HCT116 (cell line): ENCODE data around the gene REEP5. TPM values are rescaled to one million over a fixed set of nuclear protein-coding genes. Genes with fewer than 3 reads are reported as not detected.

Experiments used
- ATAC-seq: fragments of 200-7000 bp; cut with Tn5 transposase; 2 replicates; pipeline ENCODE4 v1.9.1; 2020; ENCODE audit warnings: mild to moderate bottlenecking, moderate library complexity
- BruUV-seq: library from RNA; stranded (reverse); fragments of 400-500 nt; replicated peaks from 2 replicates; lab custom pipeline; 2021; lab: Mats Ljungman, UMichigan
- CTCF ChIA-PET: fragments of 300-600 bp; sonication (Branson Sonifier 250); formaldehyde crosslinking; loops from one replicate; lab custom pipeline; 2021; ENCODE audit warnings: antibody characterized with exemption; lab: Charles Lee
- POLR2A ChIA-PET: fragments of 300-600, 350-600 bp; sonication (Branson Sonifier 250); formaldehyde crosslinking; loops from one replicate; lab custom pipeline; 2021; ENCODE audit warnings: antibody characterized with exemption; lab: Charles Lee
- RAD21 ChIA-PET, 2 experiments: fragments of 300-600 bp; sonication (Branson Sonifier 250); formaldehyde crosslinking; loops; one replicate each; lab custom pipeline; 2023; ENCODE audit warnings: low total read pairs in 2 of 2; ENCODE audit not compliant: uncharacterized antibody in 2 of 2, unreplicated experiment in 2 of 2, low non-redundant PET in 1 of 2; lab: Charles Lee
- DNase-seq: peaks from one replicate; pipeline ENCODE4 v3.0.0-alpha.2; 2010; ENCODE audit warnings: low read depth, low spot score
- H2AFZ ChIP-seq: fragments of 200-600 bp; shearing (Covaris generic), sonication (generic); 2 replicates; pipeline ENCODE4 v1.6.1; 2017; ENCODE audit warnings: low read depth, mixed run types, mixed read lengths, antibody characterized with exemption, low read length; ENCODE audit not compliant: poor library complexity, severe bottlenecking
- H3K27ac ChIP-seq: 2 replicates; pipeline ENCODE4 v1.5.1; 2012; ENCODE audit warnings: low read depth, low read length
- H3K27me3 ChIP-seq: fragments of 200-600 bp; sonication (generic); 2 replicates; pipeline ENCODE4 v1.6.1; 2016; ENCODE audit warnings: mixed run types, low read length, mixed read lengths; ENCODE audit not compliant: insufficient read depth
- H3K36me3 ChIP-seq, 2 experiments: fragments of 200-500 bp in 1 of 2; fragments of 200-600 bp in 1 of 2; sonication (Bioruptor generic) in 1 of 2; sonication (generic) in 1 of 2; 2 replicates each; pipeline versions ENCODE4 v1.5.1 to v1.6.1; 2014 to 2016; ENCODE audit warnings: low read length in 2 of 2, inconsistent platforms in 1 of 2, mixed read lengths in 1 of 2, mixed run types in 1 of 2; ENCODE audit not compliant: insufficient read depth in 2 of 2, control insufficient read depth in 1 of 2
- H3K4me1 ChIP-seq, 2 experiments: fragments of 200-600 bp in 1 of 2; sonication (generic) in 1 of 2; 2 replicates each; pipeline versions ENCODE4 v1.5.1 to v1.6.1; 2012 to 2017; ENCODE audit warnings: low read length in 2 of 2, inconsistent platforms in 1 of 2, mild to moderate bottlenecking in 1 of 2, mixed read lengths in 1 of 2, mixed run types in 1 of 2, moderate library complexity in 1 of 2; ENCODE audit not compliant: insufficient read depth in 2 of 2, control insufficient read depth in 1 of 2
- H3K4me2 ChIP-seq: fragments of 200-600 bp; sonication (generic); 2 replicates; pipeline ENCODE4 v1.6.1; 2017; ENCODE audit warnings: mixed run types, low read length, mixed read lengths
- H3K4me3 ChIP-seq, 2 experiments: fragments of 200-600 bp in 1 of 2; sonication (generic) in 1 of 2; replicated peaks in 1 of 2; 2 replicates each; pipeline ENCODE4 v1.5.1; 2011 to 2016; ENCODE audit warnings: low read length in 2 of 2, control low read depth in 1 of 2, low read depth in 1 of 2, mild to moderate bottlenecking in 1 of 2, mixed read lengths in 1 of 2, mixed run types in 1 of 2
- H3K79me2 ChIP-seq: fragments of 200-600 bp; sonication (generic); 2 replicates; pipeline ENCODE4 v1.6.1; 2017; ENCODE audit warnings: mild to moderate bottlenecking, mixed run types, low read length, moderate library complexity, mixed read lengths; ENCODE audit not compliant: insufficient read depth
- H3K9ac ChIP-seq: fragments of 200-600 bp; sonication (generic); 2 replicates; pipeline ENCODE4 v1.6.1; 2016; ENCODE audit warnings: low read length, mixed read lengths
- H3K9me2 ChIP-seq: fragments of 200-600 bp; sonication (generic), shearing (Covaris generic); 2 replicates; pipeline ENCODE4 v1.6.1; 2017; ENCODE audit warnings: mixed run types, mild to moderate bottlenecking, moderate library complexity; ENCODE audit not compliant: insufficient read depth
- H3K9me3 ChIP-seq, 2 experiments: fragments of 200-500 bp in 1 of 2; fragments of 200-600 bp in 1 of 2; sonication (Bioruptor generic) in 1 of 2; sonication (generic) in 1 of 2; 2 replicates each; pipeline ENCODE4 v1.6.1; 2014 to 2017; ENCODE audit warnings: low read length in 2 of 2, mixed read lengths in 2 of 2, inconsistent platforms in 1 of 2, low read depth in 1 of 2, mild to moderate bottlenecking in 1 of 2, mixed run types in 1 of 2, moderate library complexity in 1 of 2; ENCODE audit not compliant: control insufficient read depth in 1 of 2, insufficient read depth in 1 of 2
- H4K20me1 ChIP-seq: fragments of 200-600 bp; sonication (generic), shearing (Covaris generic); 2 replicates; pipeline ENCODE4 v1.6.1; 2017; ENCODE audit warnings: mixed run types, mild to moderate bottlenecking, moderate library complexity; ENCODE audit not compliant: insufficient read depth
- ATF3 ChIP-seq: IDR thresholded peaks from 2 replicates; pipeline ENCODE4 v1.6.1; 2012
- CBX3 ChIP-seq: IDR thresholded peaks from 2 replicates; pipeline ENCODE4 v1.6.1; 2012; ENCODE audit warnings: low read depth
- CEBPB ChIP-seq: IDR thresholded peaks from 2 replicates; pipeline ENCODE4 v1.6.1; 2012; ENCODE audit warnings: low read depth
- EGR1 ChIP-seq: IDR thresholded peaks from 2 replicates; pipeline ENCODE4 v1.6.1; 2012; ENCODE audit warnings: low read depth
- EZH2 ChIP-seq: fragments of 200-600 bp; sonication (generic); IDR thresholded peaks from 2 replicates; pipeline ENCODE4 v1.6.1; 2017; ENCODE audit warnings: antibody characterized with exemption, mixed run types
- EZH2phosphoT487 ChIP-seq: fragments of 200-600 bp; IDR thresholded peaks from 2 replicates; pipeline ENCODE4 v1.6.1; 2018; ENCODE audit warnings: antibody characterized with exemption, borderline replicate concordance
- JUND ChIP-seq: IDR thresholded peaks from 2 replicates; pipeline ENCODE4 v1.6.1; 2012
- POLR2A ChIP-seq: IDR thresholded peaks from 2 replicates; pipeline ENCODE4 v1.7.0; 2011; ENCODE audit warnings: borderline replicate concordance; ENCODE audit not compliant: insufficient read depth, insufficient read length; ENCODE audit errors: extremely low read depth
- POLR2AphosphoS5 ChIP-seq: IDR thresholded peaks from 2 replicates; pipeline ENCODE4 v1.6.1; 2011; ENCODE audit warnings: mild to moderate bottlenecking, low read depth, low read length, moderate library complexity
- SP1 ChIP-seq: IDR thresholded peaks from 2 replicates; pipeline ENCODE4 v1.6.1; 2012; ENCODE audit warnings: low read depth
- SRF ChIP-seq: IDR thresholded peaks from 2 replicates; pipeline ENCODE4 v1.6.1; 2012; ENCODE audit warnings: low read depth
- YY1 ChIP-seq: IDR thresholded peaks from 2 replicates; pipeline ENCODE4 v1.6.1; 2011; ENCODE audit warnings: low read length, low read depth, moderate library complexity, mild to moderate bottlenecking; ENCODE audit not compliant: insufficient replicate concordance; ENCODE audit errors: extremely low read depth
- ZFX ChIP-seq: fragments of 450-650 bp; IDR thresholded peaks from 2 replicates; pipeline ENCODE4 v1.6.1; 2017
- ZNF274 ChIP-seq: fragments of 200-500 bp; sonication (Bioruptor generic); IDR thresholded peaks from 2 replicates; pipeline ENCODE4 v1.6.1; 2014; ENCODE audit warnings: mild to moderate bottlenecking, low read depth, low read length, inconsistent platforms
- intact Hi-C: fragments of 100-400 bp; cut with micrococcal nuclease; formaldehyde crosslinking; loops from 2 replicates; pipeline ENCODE4 v1.10.0; 2022
- total RNA-seq: library from RNA; stranded (reverse); gene quantifications from one replicate; pipeline ENCODE4 v1.2.1, GENCODE V29; 2021; ENCODE audit not compliant: unreplicated experiment

REEP5 gene
- total RNA-seq, 1 experiment from 2014 or later: 71.7 TPM

- no peak for TF ChIP-seq YY1
- no peak for TF ChIP-seq EZH2
- no peak for TF ChIP-seq ZFX
- TF ChIP-seq SP1: no peak
- TF ChIP-seq, all 23 proteins: peak for 0
Observed at GRCh38 chr5:112971276-112971675, 49.2 kb upstream of the REEP5 start (continued).

GRCh38 chr5:112968411-112969106 is 46.5 kb upstream of the REEP5 start:
- DNase-seq: no peak
- CTCF ChIA-PET: interaction anchor here (1.5 kb wide), 1 partner anchor 8 kb away, joined by 3 read pairs; the partner anchor contains the start of gene DCP2
- H3K27ac ChIP-seq: no peak overlapping the region

More at GRCh38 chr5:112968411-112969106, 46.5 kb upstream of the REEP5 start:
- intact Hi-C loops: no loop called here
- Histone ChIP-seq H2AFZ (no peak overlapping the region), H3K9me3 (no peaks in the 10 kb centered on the region), H3K36me3 (no peaks in the 10 kb centered on the region), H3K79me2 (no peaks in the 10 kb centered on the region), H3K27me3 (no peaks in the 10 kb centered on the region), H3K4me2 (no peak overlapping the region), H4K20me1 (no peaks in the 10 kb centered on the region), H3K9ac (no peak overlapping the region), H3K9me2 (no peaks in the 10 kb centered on the region), H3K4me1 (peaks cover 3 to 12% of the 10 kb centered on the region in 2 experiments; a peak in 3 of 4 replicates), H3K4me3 (no peak overlapping the region)
- TF ChIP-seq JUND (no peak), ZFX (no peak), POLR2AphosphoS5 (no peak), POLR2A (no peak), EZH2phosphoT487 (no peak), EZH2 (no peak), ZNF274 (no peak), SRF (no peak), CBX3 (no peak), YY1 (no peak), ATF3 (no peak), SP1 (no peak), CEBPB (no peak), EGR1 (no peak)
- POLR2A ChIA-PET: interaction anchor here (2.2 kb wide), 1 partner anchor 8 kb away, joined by 8 read pairs; the partner anchor contains the start of gene DCP2
- RAD21 ChIA-PET: no interaction called here
- ATAC-seq: no peak
- BruUV-seq: no TSS peak
